HG02938 (cell line): ENCODE results near the gene COPS6.

Experiments
- ATAC-seq: cut with Tn5 transposase; IDR thresholded peaks from one replicate; pipeline ENCODE4 v1.9.1; 2021; ENCODE audit warnings: mild to moderate bottlenecking, moderate library complexity; ENCODE audit not compliant: unreplicated experiment

The COPS6 gene

DNA sequence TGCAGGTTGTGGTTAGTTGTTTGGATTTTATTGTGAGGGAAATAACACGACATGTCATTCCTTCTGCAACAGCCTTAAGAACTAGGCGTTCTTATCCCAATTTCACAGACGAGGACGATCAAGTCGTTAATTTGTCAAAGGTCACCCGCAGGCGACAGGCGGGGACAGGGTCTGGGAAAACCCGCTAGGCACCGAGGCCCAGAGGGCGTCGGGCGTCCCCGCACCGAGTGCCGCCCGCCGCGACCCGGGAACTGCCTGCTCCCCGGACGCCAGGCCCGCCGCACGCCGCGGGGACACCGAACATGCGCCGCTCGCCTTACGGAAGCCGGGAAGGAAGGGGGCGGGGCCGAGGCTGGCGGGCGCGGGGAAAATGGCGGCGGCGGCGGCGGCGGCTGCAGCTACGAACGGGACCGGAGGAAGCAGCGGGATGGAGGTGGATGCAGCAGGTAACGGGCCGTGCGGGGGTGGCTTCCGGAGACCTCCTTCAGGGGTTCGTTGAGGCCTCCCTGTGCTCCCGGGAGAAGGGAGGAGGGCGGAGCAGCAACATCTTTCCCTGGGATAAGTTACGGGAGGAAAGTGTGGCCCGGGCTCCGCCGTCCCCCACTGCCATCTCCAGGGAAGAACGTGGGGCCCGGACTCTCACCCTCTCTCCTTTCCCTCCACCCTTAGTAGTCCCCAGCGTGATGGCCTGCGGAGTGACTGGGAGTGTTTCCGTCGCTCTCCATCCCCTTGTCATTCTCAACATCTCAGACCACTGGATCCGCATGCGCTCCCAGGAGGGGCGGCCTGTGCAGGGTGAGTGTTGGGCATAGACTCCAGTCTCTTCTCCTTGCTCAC, at the start of gene COPS6:
TSS of gene COPS6 (plus strand) at position 349 of the 837 bp plus-strand sequence. CDS start at position 371, 22 bp downstream.
- no peak for ATAC-seq

DNA sequence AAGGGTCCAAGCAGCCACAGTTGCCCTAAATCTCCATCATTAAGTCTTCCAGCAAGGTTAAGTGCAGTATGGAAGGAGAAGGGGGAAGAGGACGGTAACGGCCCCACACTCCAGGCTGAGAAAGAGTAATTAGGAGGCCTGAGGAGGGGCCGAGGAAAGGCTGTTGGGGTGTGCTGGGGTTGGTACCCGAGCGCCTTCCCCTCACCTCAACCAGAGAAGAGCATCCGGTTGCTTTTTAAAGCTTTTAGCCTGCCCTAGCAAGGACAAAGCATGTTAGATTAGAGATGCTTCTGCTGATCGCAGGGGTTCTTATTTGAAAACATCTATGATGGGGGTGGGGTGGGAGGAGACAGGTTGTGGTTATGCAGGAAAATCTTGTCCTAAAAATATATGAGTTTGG, 48.2 kb upstream of the COPS6 start:
- no peak for ATAC-seq

GRCh38 chr7:100044718-100045117, 44.1 kb upstream of the COPS6 start:
- no peak for ATAC-seq

- ATAC-seq: no peak
These were observed 40.1 kb upstream of the COPS6 start for GRCh38 chr7:100048680-100049079.

DNA sequence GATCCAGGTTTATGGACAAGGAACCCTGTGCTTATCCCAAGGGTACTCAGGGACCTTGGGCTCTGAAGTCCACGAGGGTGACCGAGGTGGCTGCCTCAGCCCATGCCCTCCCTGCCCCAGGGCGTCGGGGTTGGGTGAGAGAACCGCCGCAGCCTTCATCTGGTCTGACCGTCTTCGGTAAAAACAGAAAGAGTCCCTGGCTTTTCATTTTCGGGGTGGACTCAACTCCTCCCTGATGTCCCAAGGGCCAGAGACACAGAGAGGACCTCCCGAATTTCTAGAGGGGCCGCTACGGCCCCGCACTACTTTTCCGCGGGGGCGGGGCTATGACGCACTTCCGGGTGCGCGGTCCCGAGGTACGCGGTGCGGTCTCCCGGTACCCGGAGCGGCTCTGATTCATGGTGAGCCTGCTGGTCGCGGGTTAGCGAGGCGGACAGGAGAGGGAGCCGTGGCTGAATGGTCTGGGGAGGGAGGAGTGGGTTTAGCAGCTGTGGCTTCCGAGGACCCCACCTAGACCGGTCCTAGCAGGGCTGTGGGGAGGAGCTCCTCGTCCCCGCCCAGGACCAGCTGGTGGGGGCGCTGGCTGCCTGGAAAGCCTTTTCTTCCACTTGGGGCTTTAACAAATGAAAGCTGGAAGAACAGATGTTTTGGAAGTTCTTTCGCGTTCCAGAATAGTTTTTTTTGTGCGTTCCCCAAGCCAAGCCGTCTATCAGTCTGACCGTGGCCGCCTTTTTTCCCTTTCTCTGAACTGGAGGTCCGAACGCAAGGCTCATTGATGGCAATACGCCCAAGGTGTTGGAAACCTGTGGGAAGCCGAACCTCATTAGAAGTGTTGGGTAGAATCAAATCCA, 39.1 kb upstream of the COPS6 start, which contains the start of gene ZSCAN21:
TSS of gene ZSCAN21 (plus strand) at position 334 of the 851 bp plus-strand sequence. CDS start 7,233 bp downstream, outside the sequence.
- peak; percentile 80 for ATAC-seq

DNA sequence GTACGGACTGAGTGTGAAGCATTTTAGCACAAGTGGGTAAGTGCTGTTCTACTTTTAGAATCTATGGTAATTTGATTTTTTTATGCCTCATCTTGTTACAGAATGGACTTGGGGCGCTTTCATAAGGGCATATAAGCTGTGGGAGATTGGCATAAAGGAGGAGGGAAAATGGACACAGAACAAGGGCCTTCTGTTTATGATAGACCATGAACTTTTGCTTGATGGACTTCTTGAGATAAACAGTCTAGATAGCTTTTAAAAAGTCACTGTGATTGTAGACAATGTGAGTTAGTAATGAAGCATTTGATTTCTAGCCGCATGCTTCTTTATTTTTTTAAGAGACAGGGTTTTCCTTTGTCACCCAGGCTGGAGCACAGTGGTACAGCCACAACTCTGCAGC, 37.2 kb upstream of the COPS6 start:
- no peak for ATAC-seq

DNA sequence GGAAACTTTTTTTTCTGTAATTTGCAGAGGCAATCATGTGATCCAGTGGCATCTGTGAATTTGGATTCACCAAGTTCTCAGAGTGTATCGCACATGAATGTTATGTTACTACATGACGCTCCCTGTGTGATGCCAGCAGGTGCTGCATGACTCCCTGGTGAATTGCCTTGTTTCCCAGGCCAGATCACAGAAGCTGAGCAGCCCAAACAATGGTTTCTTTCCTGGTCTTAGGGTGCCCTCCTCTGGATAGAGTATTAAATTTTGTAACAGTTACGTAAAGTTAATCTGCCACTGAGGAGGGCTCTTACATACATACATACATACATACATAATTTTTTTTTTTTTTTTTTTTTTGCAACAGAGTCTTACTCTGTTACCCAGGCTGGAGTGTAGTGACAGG, 35.6 kb upstream of the COPS6 start:
- no peak for ATAC-seq

- no peak for ATAC-seq
These were observed 31.8 kb upstream of the COPS6 start for GRCh38 chr7:100057006-100057405.

DNA sequence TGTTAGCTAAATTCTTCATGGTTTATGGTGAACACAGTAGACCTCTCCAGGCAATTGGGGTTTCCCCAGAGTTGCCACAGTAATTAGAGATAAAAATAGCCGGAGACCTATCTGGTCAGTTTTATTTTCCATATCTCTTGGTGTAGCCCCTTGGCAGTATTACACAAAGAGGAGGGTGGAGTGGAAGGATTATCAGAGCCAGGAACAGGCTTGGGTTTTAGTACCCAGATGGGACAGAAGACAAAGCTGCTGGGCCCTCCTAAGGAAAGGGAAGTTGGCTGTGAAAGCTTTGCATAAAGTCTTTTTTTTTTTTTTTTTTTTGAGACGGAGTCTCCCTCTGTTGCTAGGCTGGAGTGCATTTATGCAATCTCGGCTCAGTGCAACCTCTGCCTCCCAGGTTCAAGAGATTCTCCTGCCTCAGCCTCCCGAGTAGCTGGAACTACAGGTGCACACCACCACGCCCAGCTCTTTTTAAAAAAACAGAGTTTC, 29.5 kb upstream of the COPS6 start:
- no peak for ATAC-seq

DNA sequence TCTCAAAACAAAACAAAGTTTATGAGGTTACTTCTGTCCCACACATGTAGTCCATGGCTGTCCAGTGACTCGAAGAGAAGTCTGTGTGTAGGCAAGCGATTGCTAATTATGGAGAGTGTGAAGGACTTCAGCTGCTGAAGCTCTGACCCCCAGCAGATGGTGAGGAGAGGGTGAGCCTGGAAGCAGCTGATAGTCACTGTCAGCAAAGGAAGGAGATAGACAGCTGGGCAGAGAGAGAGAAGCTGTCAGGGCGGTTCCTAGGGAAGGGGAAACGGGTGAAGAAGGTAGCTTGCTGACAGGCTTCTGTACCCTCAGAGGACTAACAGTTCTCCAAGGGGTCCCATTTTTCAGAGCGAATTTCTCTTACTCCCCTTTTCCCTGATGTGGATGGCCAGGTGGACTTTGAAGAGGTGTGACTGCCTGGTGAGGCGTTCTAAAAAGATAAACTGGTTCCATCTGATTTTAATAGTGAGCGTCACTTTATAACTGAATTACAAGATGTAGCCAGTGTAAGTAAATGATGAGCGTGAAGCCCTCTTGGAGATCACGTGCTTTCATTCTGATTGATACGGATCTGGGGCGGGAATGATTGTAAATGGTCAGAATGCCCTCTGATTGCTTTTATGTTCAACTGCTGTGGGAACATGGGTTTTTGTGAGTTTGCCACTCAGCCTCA, 27.1 kb upstream of the COPS6 start:
- ATAC-seq: no peak

DNA sequence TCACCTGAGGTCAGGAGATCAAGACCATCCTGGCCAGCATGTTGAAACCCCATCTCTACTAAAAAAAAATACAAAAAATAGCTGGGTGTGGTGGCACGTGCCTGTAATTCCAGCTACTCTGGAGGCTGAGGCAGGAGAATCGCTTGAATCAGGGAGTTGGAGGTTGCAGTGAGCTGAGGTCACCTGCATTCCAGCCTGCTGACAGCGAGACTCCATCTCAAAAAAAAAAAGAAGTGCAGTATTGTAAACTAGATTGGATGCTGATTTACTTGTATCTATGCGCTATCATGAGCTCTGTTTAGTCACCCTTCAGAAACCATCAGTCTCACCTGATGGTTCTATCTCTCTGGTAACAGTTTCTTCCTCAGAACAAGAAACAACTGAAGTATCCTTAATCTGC, 25.4 kb upstream of the COPS6 start:
- ATAC-seq: no peak

GRCh38 chr7:100064162-100064561, 24.6 kb upstream of the COPS6 start:
- no peak for ATAC-seq

DNA sequence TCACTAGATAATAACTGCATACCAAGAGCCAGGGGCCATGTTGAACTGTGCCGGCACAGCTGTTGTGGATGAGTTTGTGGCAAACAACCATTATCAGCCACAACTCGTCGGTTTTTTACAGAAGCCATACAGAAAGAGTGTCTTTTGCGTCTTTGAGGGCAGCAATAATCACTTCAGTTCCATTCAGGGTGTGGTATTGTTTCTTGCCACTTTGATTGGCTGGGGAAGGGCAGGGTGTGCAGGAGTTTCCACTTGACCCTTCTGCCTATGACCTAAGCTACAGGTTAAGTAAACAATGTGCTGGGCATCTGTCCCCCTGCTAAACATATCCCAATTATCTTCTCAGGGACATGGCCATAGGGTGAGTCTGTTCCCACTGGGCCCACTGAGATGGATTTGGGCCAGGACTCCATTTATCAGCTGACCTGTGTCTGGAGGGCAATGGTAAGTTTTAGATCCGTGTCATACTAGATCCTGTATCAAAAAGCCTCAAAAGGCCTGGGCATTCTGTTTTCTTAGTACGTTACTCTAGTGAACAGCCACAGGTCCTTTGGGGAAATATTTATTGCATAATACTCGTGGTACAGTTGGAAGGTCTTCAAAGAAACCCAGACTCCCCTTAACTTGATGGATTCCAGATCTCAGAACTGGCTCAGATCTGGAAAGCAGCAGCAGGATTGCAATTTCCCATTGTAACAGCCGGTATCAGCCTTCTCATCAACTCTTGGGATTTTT, 23.1 kb upstream of the COPS6 start:
- ATAC-seq: no peak

- ATAC-seq: no peak
These were observed 21.8 kb upstream of the COPS6 start for GRCh38 chr7:100066953-100067352.

- ATAC-seq: no peak
These were observed 18.8 kb upstream of the COPS6 start for GRCh38 chr7:100069991-100070390.

- ATAC-seq: no peak
These were observed 17.6 kb upstream of the COPS6 start for GRCh38 chr7:100071018-100071723.

GRCh38 chr7:100072462-100072861, 16.3 kb upstream of the COPS6 start:
- ATAC-seq: no peak

DNA sequence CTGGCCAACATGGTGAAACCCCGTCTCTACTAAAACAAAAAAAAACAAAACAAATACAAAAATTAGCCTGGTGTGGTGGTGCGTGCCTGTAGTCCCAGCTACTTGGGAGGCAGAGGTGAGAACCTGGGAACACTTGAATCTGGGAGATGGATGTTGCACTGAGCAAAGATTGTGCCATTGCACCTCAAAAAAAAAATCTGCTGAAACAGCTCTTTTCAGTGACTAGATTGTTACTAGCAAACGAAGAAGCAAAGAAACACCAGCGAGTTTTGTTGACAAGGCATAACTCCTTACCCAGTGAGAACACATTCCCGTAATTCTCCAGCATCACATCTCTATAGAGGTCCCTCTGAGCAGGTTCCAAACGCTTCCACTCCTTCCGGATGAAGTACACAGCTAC, 13.9 kb upstream of the COPS6 start:
- ATAC-seq: no peak

DNA sequence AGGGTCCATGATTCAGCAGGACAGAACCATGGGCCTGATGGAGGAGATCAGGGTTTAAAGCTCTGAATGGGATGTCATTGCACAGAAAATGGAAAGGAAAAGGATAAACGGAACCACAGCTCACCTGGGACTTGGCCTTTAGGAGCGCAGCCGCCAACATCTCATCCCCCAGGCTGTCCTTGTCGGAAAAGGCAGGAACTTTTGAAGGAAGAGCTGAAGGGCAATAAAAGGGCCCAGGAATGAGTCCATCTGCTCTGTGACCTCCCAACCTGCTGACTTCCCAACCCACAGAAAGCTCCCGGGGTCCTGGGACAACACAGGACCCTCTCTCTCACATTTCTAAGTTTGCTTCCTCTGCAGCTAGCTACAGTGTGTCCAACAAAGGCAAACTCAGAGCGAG, 13.4 kb upstream of the COPS6 start:
- no peak for ATAC-seq

DNA sequence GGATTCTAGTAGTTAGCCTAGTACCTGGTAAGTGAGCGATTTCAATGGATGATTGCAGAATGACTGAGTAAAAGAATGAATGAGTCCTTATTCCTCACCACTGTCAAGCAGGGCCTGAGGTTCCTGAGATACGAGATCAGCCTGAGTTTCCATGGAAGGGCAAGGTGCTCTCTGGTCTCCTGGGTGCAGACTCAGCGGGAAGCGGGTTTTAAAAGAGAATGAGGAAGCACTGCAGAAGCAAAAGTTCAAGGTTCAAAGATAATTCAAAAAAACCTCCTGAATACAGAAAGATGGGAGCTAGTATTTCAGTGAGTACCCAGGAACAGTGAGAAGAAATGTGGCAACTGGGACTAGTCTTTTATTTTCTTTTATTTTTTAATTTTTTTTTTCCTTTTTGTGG, 11.6 kb upstream of the COPS6 start:
- no peak for ATAC-seq
